Sciatic nerve (tissue), 2 donors: ENCODE data around the gene SLITRK4. TPM values are rescaled to one million over a fixed set of nuclear protein-coding genes. Genes with fewer than 3 reads are reported as not detected.

Source experiments
- ATAC-seq: fragments of 200-7000 bp; cut with Tn5 transposase; one replicate; pipeline ENCODE4 v1.9.1; 2020; ENCODE audit warnings: mild to moderate bottlenecking, moderate library complexity
- DNase-seq: peaks from one replicate; pipeline ENCODE4 v3.0.0-alpha.2; 2020; ENCODE audit warnings: low spot score
- intact Hi-C: fragments of 100-400 bp; cut with DNase I; formaldehyde crosslinking; loops from one replicate; pipeline ENCODE4 v1.14.2; 2022
- total RNA-seq: library from RNA; stranded (reverse); fragmentation: NEBNext Ultra II Directional; extraction: Animal tissue kit (Norgen Biotek cat#: 25700); gene quantifications from one replicate; pipeline ENCODE4 v1.2.1, GENCODE V29; 2021
- donor health status: DM: no; HTN: no; CAD: no.
- donor health status: DM: no; HTN: no; CAD: no.

Gene SLITRK4, protein sequence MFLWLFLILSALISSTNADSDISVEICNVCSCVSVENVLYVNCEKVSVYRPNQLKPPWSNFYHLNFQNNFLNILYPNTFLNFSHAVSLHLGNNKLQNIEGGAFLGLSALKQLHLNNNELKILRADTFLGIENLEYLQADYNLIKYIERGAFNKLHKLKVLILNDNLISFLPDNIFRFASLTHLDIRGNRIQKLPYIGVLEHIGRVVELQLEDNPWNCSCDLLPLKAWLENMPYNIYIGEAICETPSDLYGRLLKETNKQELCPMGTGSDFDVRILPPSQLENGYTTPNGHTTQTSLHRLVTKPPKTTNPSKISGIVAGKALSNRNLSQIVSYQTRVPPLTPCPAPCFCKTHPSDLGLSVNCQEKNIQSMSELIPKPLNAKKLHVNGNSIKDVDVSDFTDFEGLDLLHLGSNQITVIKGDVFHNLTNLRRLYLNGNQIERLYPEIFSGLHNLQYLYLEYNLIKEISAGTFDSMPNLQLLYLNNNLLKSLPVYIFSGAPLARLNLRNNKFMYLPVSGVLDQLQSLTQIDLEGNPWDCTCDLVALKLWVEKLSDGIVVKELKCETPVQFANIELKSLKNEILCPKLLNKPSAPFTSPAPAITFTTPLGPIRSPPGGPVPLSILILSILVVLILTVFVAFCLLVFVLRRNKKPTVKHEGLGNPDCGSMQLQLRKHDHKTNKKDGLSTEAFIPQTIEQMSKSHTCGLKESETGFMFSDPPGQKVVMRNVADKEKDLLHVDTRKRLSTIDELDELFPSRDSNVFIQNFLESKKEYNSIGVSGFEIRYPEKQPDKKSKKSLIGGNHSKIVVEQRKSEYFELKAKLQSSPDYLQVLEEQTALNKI
- 1.5 TPM for total RNA-seq

GRCh38 chrX:143635915-143636314 is at the start of gene SLITRK4:
Gene SLITRK4 (minus strand): TSS chrX:143636101. CDS start chrX:143631108, 4,993 bp downstream.
- DNase-seq (no peak), ATAC-seq (no peak)
- intact Hi-C loops, result no loop called here

GRCh38 chrX:143683486-143683885 is 47.6 kb upstream of the SLITRK4 start:
- intact Hi-C loops, result no loop called here
- ATAC-seq (no peak), DNase-seq (no peak)

- no peak for ATAC-seq
- intact Hi-C loops, result no loop called here
- DNase-seq, result no peak
Measured at GRCh38 chrX:143674926-143675325, 39.0 kb upstream of the SLITRK4 start.

DNA sequence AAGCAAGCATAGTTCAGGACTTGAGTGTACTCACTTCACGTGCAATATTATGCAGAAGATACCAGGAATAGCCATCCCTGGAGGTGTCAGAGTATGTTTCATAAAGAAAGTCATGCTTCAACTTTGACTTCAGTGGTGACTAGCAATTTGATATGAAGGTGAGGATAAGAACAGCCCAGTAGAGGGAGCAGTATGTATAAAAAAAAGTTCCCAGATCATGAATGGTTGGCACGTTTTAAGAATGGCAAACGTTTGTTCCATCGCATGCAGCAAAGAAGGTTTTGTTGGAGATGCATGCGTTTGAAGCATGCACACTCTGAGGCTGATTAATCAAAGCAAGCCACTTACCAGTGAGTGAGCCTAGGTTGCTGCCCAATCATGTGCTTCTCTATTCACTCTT is 33.5 kb upstream of the SLITRK4 start:
- intact Hi-C loops, result no loop called here
- DNase-seq (no peak), ATAC-seq (no peak)

DNA sequence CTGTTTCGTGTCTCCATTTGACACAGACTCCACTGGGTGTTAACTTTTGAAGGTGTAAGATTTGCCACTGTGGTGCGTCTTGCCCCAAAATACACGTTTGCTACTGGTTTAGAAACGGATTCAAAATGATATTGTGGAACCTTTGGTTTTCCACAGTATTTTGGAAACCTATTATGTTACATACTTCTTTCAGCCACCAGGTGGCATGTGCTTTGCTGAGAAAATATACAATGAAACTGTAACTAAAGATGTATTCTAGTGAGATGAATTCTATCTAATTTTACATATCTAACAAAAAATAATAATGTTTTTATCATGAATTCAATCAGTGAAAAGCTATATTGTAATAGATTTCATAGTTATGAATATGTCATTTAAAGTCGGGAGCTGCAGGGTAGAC is 28.4 kb upstream of the SLITRK4 start:
- ATAC-seq (no peak), DNase-seq (no peak)
- intact Hi-C loops, result no loop called here

GRCh38 chrX:143663755-143664154 is 27.9 kb upstream of the SLITRK4 start:
- ATAC-seq, result no peak
- intact Hi-C loops, result no loop called here

DNA sequence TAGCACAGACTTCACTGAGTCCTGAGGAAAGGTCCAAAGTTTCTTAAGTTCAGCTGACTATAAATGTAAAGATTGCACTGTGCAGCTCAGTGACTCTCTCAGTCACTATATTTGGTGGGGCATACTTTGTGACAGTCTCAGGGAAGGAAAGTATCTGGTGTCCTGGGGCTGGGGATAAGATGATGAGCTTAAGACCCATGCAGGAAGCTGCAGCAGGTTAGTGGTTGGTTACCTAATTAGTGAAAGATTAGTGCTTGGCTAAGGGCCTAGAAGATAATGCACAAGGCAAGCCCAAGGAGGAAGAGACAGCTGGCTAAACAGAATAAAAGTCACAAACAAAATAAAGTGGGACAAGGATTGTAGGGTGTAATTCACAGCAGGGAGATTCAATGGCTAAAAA is 25.4 kb upstream of the SLITRK4 start:
- DNase-seq (no peak), ATAC-seq (no peak)
- intact Hi-C loops, result no loop called here

More at GRCh38 chrX:143663755-143664154, 27.9 kb upstream of the SLITRK4 start:
- no peak for DNase-seq

DNA sequence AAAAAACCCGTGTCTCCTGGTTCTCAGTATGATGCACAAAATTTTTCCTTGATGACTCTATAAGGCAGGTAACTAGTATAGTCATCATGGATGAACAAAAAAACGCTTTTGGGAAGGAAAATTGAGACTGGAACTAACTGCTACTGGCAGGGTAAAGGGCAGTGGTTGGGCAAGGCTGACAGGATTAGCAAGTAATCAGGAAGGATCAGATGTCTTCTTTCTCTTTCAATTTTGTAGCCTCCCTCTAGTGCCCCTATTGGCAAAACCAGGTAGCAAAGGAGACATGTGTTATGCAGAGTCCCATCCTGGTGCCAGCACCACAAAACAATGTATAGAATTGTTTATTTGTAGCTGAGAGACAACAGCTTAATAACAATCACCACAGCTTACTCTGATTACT is 12.8 kb upstream of the SLITRK4 start:
- intact Hi-C loops, result no loop called here
- no peak for DNase-seq
- no peak for ATAC-seq

DNA sequence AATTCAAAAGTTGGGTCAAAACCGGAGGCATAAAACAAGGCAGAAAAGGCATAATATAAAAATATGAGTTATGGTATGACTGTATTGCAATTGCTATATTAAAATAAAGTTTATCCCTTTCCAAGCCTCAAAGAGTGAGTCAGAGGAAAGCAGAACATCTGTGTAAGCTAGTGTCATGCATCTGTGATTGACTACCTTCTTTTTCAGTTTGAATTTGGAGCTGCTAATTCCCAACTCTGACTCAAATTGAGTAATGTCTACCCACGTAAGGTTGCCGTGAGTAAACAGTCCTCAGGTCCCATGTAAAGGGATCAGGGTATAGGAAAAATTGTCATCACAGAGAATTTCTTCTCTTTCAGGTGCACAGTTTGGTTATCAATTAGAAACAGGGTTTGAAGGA is 6.5 kb upstream of the SLITRK4 start:
- intact Hi-C loops, result no loop called here
- ATAC-seq (no peak), DNase-seq (no peak)

DNA sequence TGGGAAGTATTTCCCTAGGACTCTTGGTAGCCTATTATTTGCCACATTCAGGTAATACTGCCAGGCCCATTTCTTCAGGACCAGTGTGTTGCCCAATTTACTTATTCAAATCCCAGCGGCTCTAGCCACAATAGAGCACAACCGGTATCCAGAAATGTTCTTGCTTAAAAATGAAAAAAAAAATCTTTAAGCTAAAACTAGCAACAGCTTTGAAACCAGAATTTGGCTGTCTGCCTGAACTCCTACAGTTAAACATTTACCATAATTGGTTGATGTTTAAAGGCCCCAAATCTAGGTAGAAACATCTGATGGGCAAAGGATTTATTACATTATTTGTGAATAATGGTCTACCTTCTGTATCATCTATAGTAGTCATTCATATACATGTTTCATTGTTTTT is 930 bp upstream of the SLITRK4 start:
- ATAC-seq, result no peak
- intact Hi-C loops, result no loop called here

GRCh38 chrX:143634663-143635455 is 1.0 kb downstream of the SLITRK4 start:
- intact Hi-C loops, result no loop called here
- DNase-seq (no peak), ATAC-seq (peak; percentile 25)

More for the DNA sequence above, 930 bp upstream of the SLITRK4 start:
- DNase-seq, result no peak

GRCh38 chrX:143634309-143634662 is 1.6 kb downstream of the SLITRK4 start:
- intact Hi-C loops, result no loop called here
- DNase-seq (no peak), ATAC-seq (peak; percentile 18)

DNA sequence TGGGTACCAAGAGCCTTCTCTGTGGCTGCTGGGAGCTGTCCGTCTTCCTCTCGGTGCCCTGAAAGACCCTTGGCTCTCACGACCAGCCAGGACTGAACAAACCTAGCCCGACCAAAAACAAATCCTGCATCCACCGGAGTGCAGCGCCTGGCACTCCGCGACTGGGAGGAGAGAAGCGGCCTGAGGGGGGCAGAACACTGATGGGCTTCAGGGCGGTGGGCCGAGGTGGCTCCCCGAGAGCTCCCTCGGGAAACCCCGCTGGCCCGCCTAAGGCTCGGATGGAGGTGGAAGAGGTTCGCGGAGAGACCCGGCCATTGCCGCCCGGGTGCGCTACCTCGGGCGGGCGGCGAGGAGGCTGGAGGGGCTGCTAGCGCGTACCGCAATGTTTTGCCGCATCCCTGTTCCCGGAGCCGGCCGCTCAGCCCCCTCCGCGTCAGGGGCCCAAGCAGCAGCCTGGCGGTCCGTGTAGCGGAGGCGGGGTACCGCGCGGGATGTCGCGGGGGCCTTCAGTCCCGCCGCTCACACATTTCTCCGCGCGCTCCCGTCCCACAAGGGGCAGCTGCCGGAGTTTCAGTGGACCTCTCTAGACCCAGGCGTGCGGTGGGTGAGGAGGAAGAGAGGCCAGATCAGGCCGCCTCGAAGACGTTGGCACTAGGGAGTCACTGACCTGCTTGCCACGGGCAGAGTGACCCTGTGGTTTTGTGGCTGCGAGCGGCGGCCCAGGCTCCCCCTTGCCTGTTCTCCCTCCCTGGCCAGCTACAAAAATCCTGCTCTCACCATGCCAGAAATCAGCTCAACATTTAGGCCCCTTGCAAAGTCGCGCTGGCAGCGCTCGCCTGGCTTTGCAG is 2.2 kb downstream of the SLITRK4 start:
- intact Hi-C loops, result no loop called here
- DNase-seq (no peak), ATAC-seq (peak; percentile 41)

DNA sequence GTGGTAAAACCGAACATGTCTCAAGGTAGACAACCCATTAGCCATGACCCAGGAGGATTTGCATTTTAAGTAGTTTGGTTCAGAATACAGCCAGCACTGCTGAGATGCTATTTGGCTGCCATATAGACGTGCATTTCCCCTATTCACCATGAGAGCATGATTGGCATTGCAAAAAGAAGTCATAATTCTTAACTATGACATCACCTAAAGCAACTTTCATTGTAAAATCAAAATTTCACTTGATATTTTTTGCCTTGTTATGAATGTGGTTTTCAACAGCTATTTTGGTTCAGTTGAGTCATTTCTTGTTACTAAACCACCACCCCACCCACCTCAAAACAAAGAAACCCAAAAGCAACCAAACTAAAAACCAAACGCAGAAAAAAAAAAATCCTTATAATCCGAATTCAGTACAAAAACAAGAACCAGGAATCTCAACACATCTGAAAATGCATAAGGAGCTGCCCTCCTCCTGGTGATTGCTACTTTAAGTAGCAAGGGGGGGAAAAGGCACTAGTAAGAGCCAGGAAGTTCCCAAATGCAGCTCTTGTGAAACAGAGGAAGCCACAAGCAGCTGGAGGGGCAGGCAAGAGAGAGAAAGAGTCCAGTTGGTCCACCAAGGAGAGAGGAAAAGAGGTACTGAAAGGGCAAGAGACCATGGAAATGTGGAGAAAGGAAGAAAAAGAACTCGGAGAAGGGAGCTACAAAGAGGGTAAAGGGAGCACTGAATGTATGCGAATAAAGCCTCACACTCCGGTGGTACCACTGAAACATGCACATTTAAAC is 3.1 kb downstream of the SLITRK4 start:
- no peak for DNase-seq
- peak; percentile 46 for ATAC-seq
- intact Hi-C loops, result no loop called here

GRCh38 chrX:143623657-143624056 is 12.2 kb downstream of the SLITRK4 start:
- ATAC-seq, result no peak
- intact Hi-C loops, result no loop called here
- no peak for DNase-seq

GRCh38 chrX:143621276-143621675 is 14.6 kb downstream of the SLITRK4 start:
- intact Hi-C loops, result no loop called here
- no peak for ATAC-seq
- no peak for DNase-seq

DNA sequence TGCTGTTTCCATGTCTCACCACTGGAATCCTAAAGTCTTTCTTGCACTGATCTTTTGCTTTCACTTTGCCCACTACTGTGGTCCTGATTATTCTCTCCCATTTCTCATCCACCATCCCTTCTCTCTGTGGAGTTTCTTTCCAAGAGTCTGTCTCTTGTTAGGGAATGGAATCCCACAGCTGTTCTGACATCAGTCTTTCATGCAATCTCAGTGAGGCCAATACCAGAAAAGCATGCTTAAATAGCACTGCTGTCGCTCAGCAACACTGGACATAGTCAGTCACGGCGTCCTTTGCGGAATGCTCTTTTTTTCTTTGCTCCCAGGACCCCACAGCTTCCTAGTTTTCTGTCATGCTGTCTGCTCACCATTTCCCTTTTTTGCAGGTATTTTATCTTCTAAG is 20.1 kb downstream of the SLITRK4 start:
- ATAC-seq (no peak), DNase-seq (no peak)
- intact Hi-C loops, result no loop called here

DNA sequence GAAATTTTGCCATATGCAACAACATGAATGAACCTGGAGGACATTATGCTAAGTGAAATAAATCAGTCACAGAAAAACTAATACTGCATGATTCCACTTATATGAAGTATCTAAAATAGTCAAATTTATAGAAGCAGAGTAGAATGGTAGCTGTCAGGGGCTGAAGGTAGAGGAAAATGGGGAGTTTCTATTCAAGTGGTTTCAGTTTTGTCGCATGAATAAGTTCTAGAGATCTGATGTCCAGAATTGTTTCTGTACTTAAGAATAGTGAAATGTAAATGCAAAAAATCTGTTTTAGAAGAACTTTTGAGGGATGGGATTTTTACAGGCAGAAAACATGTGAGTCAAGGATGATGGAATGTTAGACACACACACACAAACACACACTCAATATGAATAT is 34.1 kb downstream of the SLITRK4 start:
- intact Hi-C loops, result no loop called here
- DNase-seq (no peak), ATAC-seq (no peak)
